ENCODE results near the gene PPP6R2. TPM values are rescaled to one million over a fixed set of nuclear protein-coding genes. Genes with fewer than 3 reads are reported as not detected.

The PPP6R2 gene
- total and polyA plus RNA-seq, 2 of the 4 experiments (the other 2 are of a cell fraction) = 49.2 to 51.6 TPM

DNA sequence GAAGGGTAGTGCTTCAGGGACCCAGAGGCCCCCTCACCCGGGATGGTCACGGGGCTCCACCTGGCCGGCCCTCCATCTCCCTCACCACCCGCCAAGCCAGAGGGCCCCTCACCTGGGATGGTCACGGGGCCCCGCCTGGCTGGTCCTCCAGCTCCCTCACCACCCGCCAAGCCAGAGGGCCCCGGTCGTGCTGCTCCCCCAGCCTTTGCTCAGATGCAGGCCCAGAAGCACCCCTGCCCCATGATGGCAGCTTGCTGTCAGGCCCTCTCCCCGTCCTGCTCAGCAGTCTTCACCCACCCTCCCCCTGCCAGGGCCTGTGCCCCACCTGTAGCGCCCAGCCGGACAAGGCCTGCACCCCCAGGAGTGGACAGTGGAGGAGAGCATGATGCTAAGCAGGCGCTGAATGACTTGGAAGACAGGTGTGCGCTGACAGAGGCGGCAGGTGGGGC, 23.6 kb upstream of the PPP6R2 start:
- Histone ChIP-seq H4K91ac (ENCODE audit: insufficient read depth, low read depth, low read length) (no peak overlapping the region), H3K36me3 (ENCODE audit: control insufficient read depth, insufficient read depth, low read length) (no peaks in the 10 kb centered on the region), H2BK20ac (ENCODE audit: low read depth, low read length) (no peak overlapping the region), H3K56ac (ENCODE audit: extremely low read depth, insufficient read depth, low read length) (no peak overlapping the region), H4K20me1 (ENCODE audit: insufficient read depth, low read length) (no peaks in the 10 kb centered on the region), H3K9me3 (ENCODE audit: control insufficient read depth, insufficient read depth, low read length) (no peaks in the 10 kb centered on the region), H3K9ac (ENCODE audit: low read depth, low read length) (no peak overlapping the region), H4K8ac (ENCODE audit: low read depth in 2 of 2, low read length in 2 of 2) (no peak overlapping the region), H2BK5ac (ENCODE audit: low read depth, low read length, poor library complexity, severe bottlenecking) (no peak overlapping the region), H2BK15ac (ENCODE audit: low read depth, low read length) (no peak overlapping the region), H3K79me1 (ENCODE audit: low read depth in 1 of 2, low read length in 2 of 2) (no peaks in the 10 kb centered on the region), H2AFZ (replicated peaks; ENCODE audit: low read length, poor library complexity) (no peak overlapping the region), H3K9me1 (ENCODE audit: insufficient read depth, low read length) (no peaks in the 10 kb centered on the region), H2AK9ac (replicated peaks; ENCODE audit: low read depth, low read length, poor library complexity) (no peak overlapping the region), H3K18ac (ENCODE audit: low read depth, low read length) (no peak overlapping the region), H4K5ac (ENCODE audit: low read depth, low read length) (no peak overlapping the region), H3K4me2 (ENCODE audit: low read depth, low read length) (no peak overlapping the region), H3K4me3 (ENCODE audit: insufficient read depth, low read depth, low read length) (no peak overlapping the region), H3K23ac (ENCODE audit: low read depth, low read length) (no peak overlapping the region), H3K14ac (replicated peaks; ENCODE audit: low read depth, low read length) (no peak overlapping the region), H2BK120ac (ENCODE audit: low read depth, low read length) (no peak overlapping the region), H3K27me3 (ENCODE audit: control insufficient read depth, insufficient read depth, low read length) (peaks cover 3% of the 10 kb centered on the region; the same call in 1 of the 2 replicates), H2AK5ac (ENCODE audit: low read depth, low read length) (no peak overlapping the region), H3K4me1 (ENCODE audit: control insufficient read depth, insufficient read depth, low read length) (no peaks in the 10 kb centered on the region), H3K27ac (ENCODE audit: insufficient read depth, low read length) (no peak overlapping the region), H3K4ac (ENCODE audit: low read depth, low read length) (no peak overlapping the region)
- TF ChIP-seq MAFK (IDR thresholded peaks at IDR 0.05; ENCODE audit: low read depth, low read length) (no peak), CEBPB (IDR thresholded peaks at IDR 0.05; ENCODE audit: low read depth, low read length) (no peak), BHLHE40 (IDR thresholded peaks at IDR 0.05; ENCODE audit: low read depth, low read length) (no peak), POLR2A (IDR thresholded peaks at IDR 0.05; ENCODE audit: low read depth, low read length) (no peak), RFX5 (IDR thresholded peaks at IDR 0.05; ENCODE audit: low read depth, low read length) (no peak), MAZ (IDR thresholded peaks at IDR 0.05; ENCODE audit: borderline replicate concordance, low read depth, low read length) (no peak), MXI1 (IDR thresholded peaks at IDR 0.05; ENCODE audit: borderline replicate concordance, low read depth, low read length) (no peak), USF2 (IDR thresholded peaks at IDR 0.05; ENCODE audit: low read depth, low read length) (no peak)
- in situ Hi-C loops (cut with MboI; ENCODE audit: low sequenced_read_pairs) = no loop called here
- no TSS peak for BruUV-seq (replicated peaks)
- ChIA-PET POLR2A (ENCODE audit: unreplicated experiment) (no interaction called here), CTCF (no interaction called here)
- ATAC-seq (ENCODE audit: low read depth) (no peak), DNase-seq (no peak)
- WGBS, 2 experiments (ENCODE audit: extremely low coverage in 2 of 2, insufficient read length in 1 of 2) = no CpG with 5 or more reads among the region's 15 CpGs
- intact Hi-C loops (cut with micrococcal nuclease) = no loop called here
- dilution Hi-C loops (cut with HindIII; ENCODE audit: low sequenced_read_pairs, unreplicated experiment) = no loop called here
